ENCODE results near the gene TAS2R1.

The TAS2R1 gene

GRCh38 chr5:9630251-9630650 lies at the start of gene TAS2R1:
Gene TAS2R1 (minus strand): TSS chr5:9630351. CDS start chr5:9630032, 319 bp downstream.
- DNase-seq, result no peak

DNA sequence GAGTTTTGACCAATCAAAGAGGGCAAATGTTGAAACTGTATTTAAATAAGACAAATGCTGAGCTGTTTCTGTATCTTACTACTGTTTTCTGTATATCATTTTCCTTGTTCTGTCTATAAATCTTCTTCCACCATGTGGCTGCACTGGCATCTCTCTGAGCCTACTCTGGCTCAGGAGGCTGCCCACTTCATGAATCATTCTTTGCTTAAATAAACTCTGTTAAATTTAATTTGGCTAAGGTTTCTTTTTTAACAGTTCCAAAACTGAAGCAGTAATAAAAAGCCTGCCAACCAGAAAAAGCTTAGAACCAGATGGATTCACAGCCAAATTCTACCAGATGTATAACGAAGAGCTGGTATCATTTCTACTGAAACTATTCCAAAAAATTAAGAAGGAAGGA lies 40.2 kb upstream of the TAS2R1 start:
- DNase-seq, result no peak

- DNase-seq, result no peak
Measured at GRCh38 chr5:9667906-9668305, 37.8 kb upstream of the TAS2R1 start.

GRCh38 chr5:9663891-9664290 lies 33.7 kb upstream of the TAS2R1 start:
- no peak for DNase-seq

- DNase-seq, result no peak
Measured at GRCh38 chr5:9661316-9662015, 31.3 kb upstream of the TAS2R1 start.

- DNase-seq, result no peak
Measured at GRCh38 chr5:9658706-9659105, 28.6 kb upstream of the TAS2R1 start.

DNA sequence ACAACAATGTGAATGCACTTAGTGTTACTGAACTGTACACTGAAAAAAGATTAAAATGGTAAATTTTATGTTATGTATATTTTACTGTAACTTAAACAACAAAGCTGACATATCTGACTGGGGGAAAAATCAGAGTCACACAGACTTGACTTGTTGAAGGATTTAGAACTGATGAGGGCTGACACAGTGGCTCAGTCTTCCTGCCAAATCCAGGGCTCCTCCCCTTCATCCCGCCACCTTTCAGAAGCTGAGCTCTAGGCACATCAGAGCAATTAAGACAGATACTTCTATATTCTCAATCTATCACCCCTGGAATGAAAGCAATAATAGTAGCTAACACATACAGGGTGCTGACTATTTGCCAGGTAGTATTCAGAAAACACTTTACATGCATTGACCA lies 27.7 kb upstream of the TAS2R1 start:
- no peak for DNase-seq

DNA sequence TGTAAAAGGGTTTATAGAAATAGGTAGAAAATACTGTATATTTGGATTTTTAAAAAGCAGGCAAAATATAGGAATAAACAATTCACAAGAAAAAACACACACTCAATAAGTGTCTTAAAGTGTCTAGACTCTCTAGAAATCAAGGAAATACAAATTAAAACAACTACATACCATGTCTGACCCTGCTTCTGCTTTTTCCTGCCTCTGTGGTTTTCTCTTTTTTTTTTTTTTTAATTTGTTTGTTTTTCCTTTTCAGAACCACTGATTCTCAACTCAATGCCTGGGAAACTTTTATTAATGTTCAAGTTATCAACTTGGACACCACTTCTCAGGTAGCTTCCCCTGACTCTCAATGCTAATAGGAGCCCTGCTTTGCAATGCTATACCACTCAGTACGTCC lies 25.5 kb upstream of the TAS2R1 start:
- DNase-seq, result no peak

GRCh38 chr5:9654886-9655285 lies 24.7 kb upstream of the TAS2R1 start:
- DNase-seq, result no peak

- DNase-seq, result no peak
Measured at GRCh38 chr5:9653811-9654210, 23.7 kb upstream of the TAS2R1 start.

DNA sequence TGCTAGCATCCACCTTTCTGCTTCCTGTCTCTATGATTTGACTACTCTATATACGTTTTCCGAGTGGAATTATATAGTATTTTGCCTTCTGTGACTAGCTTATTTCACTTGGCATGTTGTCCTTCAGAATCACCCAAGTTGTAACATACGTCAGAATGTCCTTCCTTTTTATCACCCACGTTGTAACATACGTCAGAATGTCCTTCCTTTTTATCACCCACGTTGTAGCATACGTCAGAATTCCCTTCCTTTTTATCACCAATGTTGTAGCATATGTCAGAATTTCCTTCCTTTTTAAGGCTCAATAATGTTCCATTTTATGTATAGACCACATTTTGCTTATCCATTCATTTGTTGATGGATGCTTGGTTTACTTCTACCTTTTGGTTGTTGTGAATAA lies 22.9 kb upstream of the TAS2R1 start:
- no peak for DNase-seq

DNA sequence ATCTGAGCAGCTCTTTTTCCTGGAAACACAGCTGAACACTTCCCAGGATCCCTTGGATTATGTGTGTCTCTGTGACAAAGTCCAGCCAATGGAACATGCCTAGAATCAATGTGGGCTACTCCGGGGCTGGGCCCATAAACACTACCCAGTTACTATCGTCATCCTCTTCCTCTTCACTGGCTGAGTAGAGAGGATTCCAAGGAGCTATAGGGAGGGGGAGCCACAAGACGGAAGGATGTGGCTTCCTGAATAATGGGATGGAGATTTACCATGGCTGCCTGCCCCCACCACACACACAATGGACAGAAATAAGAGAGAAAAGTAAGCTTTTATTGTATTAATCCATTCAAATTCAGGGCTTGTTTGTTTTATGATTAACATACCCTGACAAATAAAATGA lies 22.1 kb upstream of the TAS2R1 start:
- no peak for DNase-seq

- DNase-seq, result no peak
Measured at GRCh38 chr5:9646843-9647242, 16.7 kb upstream of the TAS2R1 start.

DNA sequence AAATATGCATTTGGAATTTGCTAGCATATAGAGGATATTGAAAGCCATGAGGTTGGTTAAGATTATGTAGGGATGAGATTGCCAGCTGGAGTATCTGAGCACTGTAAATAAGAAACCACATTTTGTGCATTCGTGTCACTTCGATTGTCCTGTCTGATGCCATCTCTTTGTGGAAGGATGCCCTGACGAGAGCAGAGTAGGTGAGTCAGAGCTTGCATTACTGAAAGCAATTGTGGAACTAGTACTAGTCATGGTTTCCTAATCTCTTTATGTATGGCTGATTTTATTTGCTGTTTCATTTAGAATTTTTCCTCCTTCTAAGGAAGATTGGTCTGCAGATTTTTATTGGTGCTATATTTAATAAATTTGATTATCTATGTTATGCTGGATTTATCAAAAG lies 14.5 kb upstream of the TAS2R1 start:
- DNase-seq, result no peak

GRCh38 chr5:9642621-9643020 lies 12.5 kb upstream of the TAS2R1 start:
- no peak for DNase-seq

- DNase-seq, result no peak
Measured at GRCh38 chr5:9641806-9642355, 11.7 kb upstream of the TAS2R1 start.

DNA sequence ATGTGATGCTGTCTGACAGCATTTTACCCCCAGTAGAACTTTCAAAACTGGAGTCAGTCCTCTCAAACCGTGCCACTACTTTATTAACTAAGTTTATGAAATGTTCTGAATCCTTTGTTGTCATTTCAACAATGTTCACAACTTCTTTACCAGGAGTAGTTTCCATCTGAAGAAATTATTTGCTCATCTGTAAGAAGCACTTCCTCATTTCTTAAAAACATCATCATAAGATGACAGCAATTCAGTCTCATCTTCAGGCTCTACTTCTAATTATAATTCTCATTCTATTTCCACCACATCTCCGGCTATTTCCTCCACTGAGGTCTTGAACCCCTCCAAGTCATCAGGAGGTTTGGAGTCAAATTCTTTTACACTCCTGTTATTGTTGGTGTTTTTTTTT lies 2.3 kb upstream of the TAS2R1 start:
- no peak for DNase-seq

GRCh38 chr5:9627541-9627940 lies 2.6 kb downstream of the TAS2R1 start:
- no peak for DNase-seq

DNA sequence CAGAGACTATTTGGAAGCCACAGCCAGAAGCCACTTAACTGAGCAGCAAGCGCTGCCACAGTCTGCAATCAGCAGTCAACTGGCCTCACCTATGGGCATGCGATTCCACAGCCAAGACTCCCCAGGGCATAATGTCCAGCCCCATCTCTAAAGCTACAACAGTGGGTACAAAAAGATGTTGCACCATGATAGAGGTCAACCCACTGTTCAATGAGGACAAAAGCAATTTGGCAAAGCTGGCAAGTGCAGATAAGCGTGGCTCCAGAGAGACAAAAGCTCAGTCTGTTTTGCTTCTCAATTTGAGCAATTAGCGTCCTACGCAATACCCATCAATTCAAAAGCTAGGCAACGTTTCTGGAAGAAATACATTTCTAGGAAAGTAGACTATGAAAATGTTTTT lies 3.2 kb downstream of the TAS2R1 start:
- no peak for DNase-seq

DNA sequence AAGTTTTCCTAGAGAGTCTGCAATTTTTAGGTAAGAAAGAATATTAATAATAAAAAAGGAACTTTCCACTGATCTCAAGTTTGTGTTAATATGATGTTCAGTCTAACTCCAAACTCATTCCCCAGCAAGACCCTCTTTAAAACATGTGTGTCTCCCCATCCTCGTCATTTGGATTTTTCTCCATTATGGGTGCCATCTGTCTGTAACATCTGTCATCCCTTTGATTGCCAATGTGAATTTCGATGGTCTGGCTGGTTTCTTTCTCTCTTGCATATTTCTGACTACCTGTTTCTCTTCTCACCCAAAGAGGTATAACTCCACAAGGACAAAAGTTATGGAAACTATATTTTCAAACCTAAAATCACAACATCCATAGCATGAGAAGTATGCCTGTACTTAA lies 4.4 kb downstream of the TAS2R1 start:
- no peak for DNase-seq

DNA sequence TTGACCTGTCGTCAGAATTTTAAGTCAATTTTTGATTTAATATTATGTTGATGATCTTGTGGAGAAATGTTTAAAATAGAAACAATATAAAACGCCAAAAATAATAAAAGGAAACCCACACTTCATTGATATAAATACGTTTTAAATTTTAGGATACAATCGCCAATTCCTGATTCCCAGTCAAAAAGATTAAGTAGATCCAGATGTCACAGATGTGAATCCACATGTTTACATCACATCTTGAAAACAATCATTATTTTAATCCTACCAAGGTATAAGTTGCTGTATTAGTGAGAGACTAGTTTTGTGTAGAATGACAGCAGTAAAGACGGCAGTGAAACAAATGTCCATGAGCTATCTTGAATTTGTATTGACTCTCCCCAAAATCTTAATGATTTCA lies 4.9 kb downstream of the TAS2R1 start:
- DNase-seq, result no peak

- DNase-seq, result no peak
Measured at GRCh38 chr5:9624196-9624947, 5.8 kb downstream of the TAS2R1 start.

DNA sequence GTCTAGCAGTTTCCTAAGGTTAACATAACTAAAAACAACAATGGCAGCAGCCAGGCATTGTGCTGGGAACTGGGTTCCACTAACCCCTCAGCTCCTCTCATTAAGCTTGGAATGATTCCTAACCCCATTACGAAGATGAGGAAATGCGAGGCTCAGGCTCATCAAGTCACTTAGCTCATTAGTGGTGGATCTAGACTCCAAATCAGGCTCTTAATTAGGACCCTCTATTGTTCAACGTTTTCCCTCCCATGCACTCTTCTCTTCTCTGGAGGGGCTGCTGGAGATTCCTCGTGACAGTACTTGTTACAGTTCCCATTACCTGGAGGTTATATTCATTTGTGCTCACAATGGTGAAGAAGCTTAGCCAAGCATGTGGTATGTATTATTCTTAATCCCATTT lies 6.5 kb downstream of the TAS2R1 start:
- DNase-seq, result no peak

GRCh38 chr5:9622971-9623421 lies 7.2 kb downstream of the TAS2R1 start:
- DNase-seq, result no peak
